CD4-positive, alpha-beta T cell treated with Interleukin-15 for 4 hours (primary cell): ENCODE measurements around the gene RTL9.
"Not testable (repeated sequence)": the region's sequence is repeated elsewhere in the genome, so short reads cannot be mapped to it uniquely, and the experiment has no call there.

ENCODE experiments used
- DNase-seq: peaks from one replicate; pipeline ENCODE4 v3.0.0-alpha.2; 2020; ENCODE audit warnings: low spot score

RTL9 gene

DNA sequence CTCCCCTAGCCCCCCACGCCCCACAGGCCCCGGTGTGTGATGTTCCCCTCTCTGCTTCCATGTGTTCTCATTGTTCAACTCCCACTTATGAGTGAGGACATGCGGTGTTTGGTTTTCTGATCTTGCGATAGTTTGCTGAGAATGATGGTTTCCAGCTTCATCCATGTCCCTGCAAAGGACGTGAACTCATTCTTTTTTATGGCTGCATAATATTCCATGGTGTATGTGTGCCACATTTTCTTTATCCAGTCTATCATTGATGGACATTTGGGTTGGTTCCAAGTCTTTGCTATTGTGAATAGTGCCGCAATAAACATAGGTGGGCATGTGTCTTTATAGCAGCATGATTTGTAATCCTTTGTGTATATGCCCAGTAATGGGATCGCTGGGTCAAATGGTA, 47.6 kb downstream of the RTL9 start:
- DNase-seq, result not testable (repeated sequence)

DNA sequence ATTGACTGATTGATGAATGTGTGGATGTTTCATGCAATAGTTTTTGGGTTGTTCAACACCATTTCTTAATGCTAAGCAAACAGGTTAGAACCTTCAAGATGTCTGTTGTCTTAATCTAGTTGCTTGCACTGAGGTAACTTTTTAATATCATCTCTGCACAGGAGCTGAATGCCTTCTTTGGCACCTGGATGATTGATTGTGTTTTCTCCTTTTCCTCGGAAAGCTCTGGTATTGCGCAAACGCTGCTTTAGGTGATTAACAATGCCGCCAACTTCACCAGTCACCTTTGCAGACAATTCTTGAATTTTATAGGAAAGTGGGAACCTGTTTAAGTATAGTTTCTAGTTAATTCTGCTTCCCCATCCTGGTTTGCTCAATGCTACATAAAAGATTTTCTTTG, 48.2 kb downstream of the RTL9 start:
- no peak for DNase-seq

DNA sequence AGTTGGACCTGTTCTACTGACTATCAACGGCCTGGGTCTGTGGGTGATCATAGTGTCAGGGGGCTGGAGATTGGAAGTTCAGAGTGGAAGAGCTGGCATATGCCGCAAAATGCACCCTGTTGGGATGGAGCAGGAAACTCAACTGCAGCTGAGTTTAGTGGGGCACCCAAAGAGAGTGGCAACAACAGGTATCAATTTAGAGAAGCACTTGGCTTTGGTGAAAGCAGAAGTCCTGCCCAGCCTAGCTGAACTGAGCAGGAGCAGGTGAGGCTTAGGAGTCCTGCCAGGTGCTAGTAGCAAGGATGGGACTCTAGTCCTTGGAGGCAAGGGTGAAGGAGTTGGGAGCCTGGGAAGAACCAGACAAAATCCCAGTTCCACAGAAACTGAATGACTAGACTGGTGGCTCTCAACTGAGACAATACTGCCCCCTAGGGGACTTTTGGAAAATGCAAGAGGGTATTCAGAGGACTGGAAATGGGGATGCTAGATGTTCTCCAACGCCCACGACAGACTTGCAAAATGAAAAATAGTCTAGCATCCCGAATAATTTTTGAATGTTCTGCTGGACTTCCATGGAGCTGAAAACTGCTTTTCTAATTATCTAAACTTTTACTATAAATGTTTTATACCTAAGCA, 49.4 kb downstream of the RTL9 start:
- peak; percentile 65 for DNase-seq
